ENCODE data around the gene KIF27.
A peak's percentile ranks its signal among the peaks of the same experiment; 100 is the strongest.

DNA sequence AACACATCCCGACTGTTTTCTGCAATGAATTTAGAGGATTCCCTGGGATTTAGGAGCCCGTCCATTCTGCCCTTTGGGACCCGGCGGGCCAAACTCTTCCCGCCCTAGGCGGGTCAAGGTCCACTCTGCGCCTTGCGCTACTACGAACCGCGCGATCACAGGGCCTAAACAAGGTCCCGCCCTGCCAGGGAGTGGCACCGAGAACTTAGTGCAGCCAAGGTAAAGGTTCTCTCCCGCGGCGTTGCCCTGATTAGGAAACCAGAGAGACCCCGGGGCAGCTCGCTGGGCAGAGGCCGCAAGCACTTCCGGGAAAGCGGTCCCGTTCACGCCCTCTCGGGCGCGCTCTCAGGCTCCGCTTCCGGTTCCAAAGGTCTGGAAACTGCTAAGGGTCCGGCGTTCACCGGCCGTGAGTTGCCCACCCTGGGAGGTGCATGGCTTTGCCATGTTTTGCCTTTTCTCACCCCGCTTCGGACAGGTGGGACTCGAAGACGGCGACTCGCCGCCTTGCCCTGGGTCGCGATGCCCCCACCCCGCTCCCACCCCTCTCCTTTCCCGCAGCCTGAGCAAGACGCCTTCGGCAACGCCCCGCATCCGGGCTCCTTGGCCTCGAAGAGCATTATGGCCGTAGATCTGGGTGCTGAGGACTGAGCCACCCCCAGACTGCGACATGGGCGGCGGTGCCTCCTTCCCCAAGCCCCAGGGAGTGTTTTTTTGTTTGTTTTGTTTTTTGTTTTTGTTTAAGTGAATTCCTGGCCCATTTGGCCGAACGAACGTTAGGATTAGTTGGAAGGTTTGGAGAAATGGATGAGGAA is 35.4 kb upstream of the KIF27 start:
- TF ChIP-seq, protein P1, sequence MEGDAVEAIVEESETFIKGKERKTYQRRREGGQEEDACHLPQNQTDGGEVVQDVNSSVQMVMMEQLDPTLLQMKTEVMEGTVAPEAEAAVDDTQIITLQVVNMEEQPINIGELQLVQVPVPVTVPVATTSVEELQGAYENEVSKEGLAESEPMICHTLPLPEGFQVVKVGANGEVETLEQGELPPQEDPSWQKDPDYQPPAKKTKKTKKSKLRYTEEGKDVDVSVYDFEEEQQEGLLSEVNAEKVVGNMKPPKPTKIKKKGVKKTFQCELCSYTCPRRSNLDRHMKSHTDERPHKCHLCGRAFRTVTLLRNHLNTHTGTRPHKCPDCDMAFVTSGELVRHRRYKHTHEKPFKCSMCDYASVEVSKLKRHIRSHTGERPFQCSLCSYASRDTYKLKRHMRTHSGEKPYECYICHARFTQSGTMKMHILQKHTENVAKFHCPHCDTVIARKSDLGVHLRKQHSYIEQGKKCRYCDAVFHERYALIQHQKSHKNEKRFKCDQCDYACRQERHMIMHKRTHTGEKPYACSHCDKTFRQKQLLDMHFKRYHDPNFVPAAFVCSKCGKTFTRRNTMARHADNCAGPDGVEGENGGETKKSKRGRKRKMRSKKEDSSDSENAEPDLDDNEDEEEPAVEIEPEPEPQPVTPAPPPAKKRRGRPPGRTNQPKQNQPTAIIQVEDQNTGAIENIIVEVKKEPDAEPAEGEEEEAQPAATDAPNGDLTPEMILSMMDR (IDR thresholded peaks at IDR 0.05) = no peak
- TF ChIP-seq POLR2A (IDR thresholded peaks at IDR 0.05) = no peak
- TF ChIP-seq EP300 (IDR thresholded peaks at IDR 0.05) = no peak
- TF ChIP-seq POLR2AphosphoS5 (IDR thresholded peaks at IDR 0.05) = peak in 2 of 4 donors; percentile 52 to 59

Measured in sigmoid colon (tissue), 4 donors.